ENCODE measurements around the gene SRSF6.

DNA sequence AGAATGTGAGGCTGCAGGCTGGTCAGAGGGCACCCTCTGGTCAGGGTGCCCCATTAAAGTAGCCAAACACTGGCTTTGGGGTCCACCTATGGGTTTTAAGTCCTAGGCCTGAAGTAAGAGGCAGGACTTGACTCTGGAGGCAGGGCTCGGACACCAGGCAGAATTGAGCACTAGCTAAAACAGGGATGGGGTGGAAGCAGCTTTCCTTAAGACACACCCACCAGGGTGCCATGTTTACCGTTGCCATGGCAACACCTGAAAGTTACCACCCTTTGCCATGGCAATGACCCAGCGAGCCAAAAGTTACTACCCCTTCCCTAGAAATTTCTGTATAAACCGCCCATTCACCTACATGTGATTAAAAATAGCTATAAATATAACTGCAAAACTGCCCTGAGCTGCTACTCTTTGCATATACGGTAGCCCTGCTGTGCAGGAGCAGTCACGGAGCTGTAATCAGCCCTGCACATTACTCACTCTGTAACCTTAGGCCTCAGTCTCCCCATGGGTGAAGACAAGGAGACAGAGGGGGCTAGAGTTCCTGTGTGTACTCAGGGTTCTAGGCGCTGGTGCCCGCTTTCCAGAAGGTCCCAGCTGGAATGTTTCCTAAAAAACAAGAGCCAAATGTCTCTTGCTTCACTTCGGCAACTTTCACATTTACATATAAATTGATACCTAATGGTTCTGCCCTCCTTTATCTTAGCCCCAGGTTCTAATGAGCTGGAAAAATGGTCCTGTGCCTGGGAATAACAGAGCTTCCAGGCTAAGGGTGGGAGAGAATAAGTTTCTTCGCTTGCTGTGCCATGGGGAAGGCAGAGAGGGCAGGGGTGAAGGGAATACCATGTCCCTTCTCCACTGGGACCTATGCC lies 27.2 kb upstream of the SRSF6 start:
- TF ChIP-seq, protein P1, sequence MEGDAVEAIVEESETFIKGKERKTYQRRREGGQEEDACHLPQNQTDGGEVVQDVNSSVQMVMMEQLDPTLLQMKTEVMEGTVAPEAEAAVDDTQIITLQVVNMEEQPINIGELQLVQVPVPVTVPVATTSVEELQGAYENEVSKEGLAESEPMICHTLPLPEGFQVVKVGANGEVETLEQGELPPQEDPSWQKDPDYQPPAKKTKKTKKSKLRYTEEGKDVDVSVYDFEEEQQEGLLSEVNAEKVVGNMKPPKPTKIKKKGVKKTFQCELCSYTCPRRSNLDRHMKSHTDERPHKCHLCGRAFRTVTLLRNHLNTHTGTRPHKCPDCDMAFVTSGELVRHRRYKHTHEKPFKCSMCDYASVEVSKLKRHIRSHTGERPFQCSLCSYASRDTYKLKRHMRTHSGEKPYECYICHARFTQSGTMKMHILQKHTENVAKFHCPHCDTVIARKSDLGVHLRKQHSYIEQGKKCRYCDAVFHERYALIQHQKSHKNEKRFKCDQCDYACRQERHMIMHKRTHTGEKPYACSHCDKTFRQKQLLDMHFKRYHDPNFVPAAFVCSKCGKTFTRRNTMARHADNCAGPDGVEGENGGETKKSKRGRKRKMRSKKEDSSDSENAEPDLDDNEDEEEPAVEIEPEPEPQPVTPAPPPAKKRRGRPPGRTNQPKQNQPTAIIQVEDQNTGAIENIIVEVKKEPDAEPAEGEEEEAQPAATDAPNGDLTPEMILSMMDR (conservative IDR thresholded peaks at IDR 0.05 in 1 of 2, IDR thresholded peaks at IDR 0.05 in 1 of 2; ENCODE audit: extremely low read depth in 1 of 2, insufficient read depth in 1 of 2, low read depth in 1 of 2, low read length in 2 of 2): no peak
- TF ChIP-seq EZH2 (IDR thresholded peaks at IDR 0.05; ENCODE audit: borderline replicate concordance, low read length): no peak

All from mammary epithelial cell (primary cell).